Activated CD8-positive, alpha-beta memory T cell treated with anti-CD3 and anti-CD28 coated beads for 48 hours (primary cell): ENCODE results near the gene KCNJ9.
"Not testable (repeated sequence)": the region's sequence is repeated elsewhere in the genome, so short reads cannot be mapped to it uniquely, and the experiment has no call there.

Experiments
- DNase-seq, 3 experiments: peaks; one replicate each; pipeline ENCODE4 v3.0.0-alpha.2; 2020; ENCODE audit warnings: low read depth in 2 of 3, low spot score in 2 of 3

Gene KCNJ9

GRCh38 chr1:160123726-160124125 is 42.4 kb downstream of the KCNJ9 start:
- no peak for DNase-seq

GRCh38 chr1:160124705-160125478 is 43.6 kb downstream of the KCNJ9 start:
- DNase-seq, result no peak

- DNase-seq, result no peak
Observed at GRCh38 chr1:160125746-160126145, 44.4 kb downstream of the KCNJ9 start.

- not testable (repeated sequence) for DNase-seq
Observed at GRCh38 chr1:160126342-160126741, 45.0 kb downstream of the KCNJ9 start.

GRCh38 chr1:160127381-160127780 is 46.0 kb downstream of the KCNJ9 start:
- no peak for DNase-seq

GRCh38 chr1:160127865-160128523 is 46.7 kb downstream of the KCNJ9 start:
- no peak for DNase-seq

GRCh38 chr1:160128636-160129035 is 47.3 kb downstream of the KCNJ9 start:
- no peak for DNase-seq

- DNase-seq, result no peak
Observed at GRCh38 chr1:160129046-160129445, 47.7 kb downstream of the KCNJ9 start.

GRCh38 chr1:160129558-160129957 is 48.2 kb downstream of the KCNJ9 start:
- DNase-seq, result no peak

- DNase-seq, result no peak
Observed at GRCh38 chr1:160129966-160130365, 48.6 kb downstream of the KCNJ9 start.

GRCh38 chr1:160130486-160130885 is 49.1 kb downstream of the KCNJ9 start:
- DNase-seq, result no peak

GRCh38 chr1:160130939-160131338 is 49.6 kb downstream of the KCNJ9 start:
- DNase-seq, result no peak

GRCh38 chr1:160131803-160132565 is 50.6 kb downstream of the KCNJ9 start:
- no peak for DNase-seq

- DNase-seq, result no peak
Observed at GRCh38 chr1:160133990-160134770, 52.8 kb downstream of the KCNJ9 start.

- DNase-seq, result no peak
Observed at GRCh38 chr1:160134791-160135572, 53.6 kb downstream of the KCNJ9 start.

GRCh38 chr1:160136121-160136925 is 55.0 kb downstream of the KCNJ9 start:
- no peak for DNase-seq

GRCh38 chr1:160136926-160137200 is 55.5 kb downstream of the KCNJ9 start:
- no peak for DNase-seq

- no peak for DNase-seq
Observed at GRCh38 chr1:160137216-160137862, 56.0 kb downstream of the KCNJ9 start.

GRCh38 chr1:160139840-160140239 is 58.5 kb downstream of the KCNJ9 start:
- no peak for DNase-seq
